ENCODE data around the gene VAV3.

Gene VAV3

GRCh38 chr1:107940701-107941100 lies 24.3 kb downstream of the VAV3 start:
- TF ChIP-seq, protein P1, sequence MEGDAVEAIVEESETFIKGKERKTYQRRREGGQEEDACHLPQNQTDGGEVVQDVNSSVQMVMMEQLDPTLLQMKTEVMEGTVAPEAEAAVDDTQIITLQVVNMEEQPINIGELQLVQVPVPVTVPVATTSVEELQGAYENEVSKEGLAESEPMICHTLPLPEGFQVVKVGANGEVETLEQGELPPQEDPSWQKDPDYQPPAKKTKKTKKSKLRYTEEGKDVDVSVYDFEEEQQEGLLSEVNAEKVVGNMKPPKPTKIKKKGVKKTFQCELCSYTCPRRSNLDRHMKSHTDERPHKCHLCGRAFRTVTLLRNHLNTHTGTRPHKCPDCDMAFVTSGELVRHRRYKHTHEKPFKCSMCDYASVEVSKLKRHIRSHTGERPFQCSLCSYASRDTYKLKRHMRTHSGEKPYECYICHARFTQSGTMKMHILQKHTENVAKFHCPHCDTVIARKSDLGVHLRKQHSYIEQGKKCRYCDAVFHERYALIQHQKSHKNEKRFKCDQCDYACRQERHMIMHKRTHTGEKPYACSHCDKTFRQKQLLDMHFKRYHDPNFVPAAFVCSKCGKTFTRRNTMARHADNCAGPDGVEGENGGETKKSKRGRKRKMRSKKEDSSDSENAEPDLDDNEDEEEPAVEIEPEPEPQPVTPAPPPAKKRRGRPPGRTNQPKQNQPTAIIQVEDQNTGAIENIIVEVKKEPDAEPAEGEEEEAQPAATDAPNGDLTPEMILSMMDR (IDR thresholded peaks at IDR 0.05; ENCODE audit: insufficient read depth, low read depth, low read length, missing control alignments) = no peak
- no peak for DNase-seq (ENCODE audit: low read depth)
- H3K4me3 ChIP-seq (ENCODE audit: low read length) = no peak overlapping the region

- TF ChIP-seq, protein P1 (IDR thresholded peaks at IDR 0.05; ENCODE audit: insufficient read depth, low read depth, low read length, missing control alignments) = no peak
- no peak for DNase-seq (ENCODE audit: low read depth)
- H3K4me3 ChIP-seq (ENCODE audit: low read length) = no peak overlapping the region
Observed at GRCh38 chr1:107940017-107940577, 24.9 kb downstream of the VAV3 start.

GRCh38 chr1:107939256-107939655 lies 25.7 kb downstream of the VAV3 start:
- TF ChIP-seq, protein P1 (IDR thresholded peaks at IDR 0.05; ENCODE audit: insufficient read depth, low read depth, low read length, missing control alignments) = no peak
- DNase-seq (ENCODE audit: low read depth) = no peak
- H3K4me3 ChIP-seq (ENCODE audit: low read length) = no peak overlapping the region

DNA sequence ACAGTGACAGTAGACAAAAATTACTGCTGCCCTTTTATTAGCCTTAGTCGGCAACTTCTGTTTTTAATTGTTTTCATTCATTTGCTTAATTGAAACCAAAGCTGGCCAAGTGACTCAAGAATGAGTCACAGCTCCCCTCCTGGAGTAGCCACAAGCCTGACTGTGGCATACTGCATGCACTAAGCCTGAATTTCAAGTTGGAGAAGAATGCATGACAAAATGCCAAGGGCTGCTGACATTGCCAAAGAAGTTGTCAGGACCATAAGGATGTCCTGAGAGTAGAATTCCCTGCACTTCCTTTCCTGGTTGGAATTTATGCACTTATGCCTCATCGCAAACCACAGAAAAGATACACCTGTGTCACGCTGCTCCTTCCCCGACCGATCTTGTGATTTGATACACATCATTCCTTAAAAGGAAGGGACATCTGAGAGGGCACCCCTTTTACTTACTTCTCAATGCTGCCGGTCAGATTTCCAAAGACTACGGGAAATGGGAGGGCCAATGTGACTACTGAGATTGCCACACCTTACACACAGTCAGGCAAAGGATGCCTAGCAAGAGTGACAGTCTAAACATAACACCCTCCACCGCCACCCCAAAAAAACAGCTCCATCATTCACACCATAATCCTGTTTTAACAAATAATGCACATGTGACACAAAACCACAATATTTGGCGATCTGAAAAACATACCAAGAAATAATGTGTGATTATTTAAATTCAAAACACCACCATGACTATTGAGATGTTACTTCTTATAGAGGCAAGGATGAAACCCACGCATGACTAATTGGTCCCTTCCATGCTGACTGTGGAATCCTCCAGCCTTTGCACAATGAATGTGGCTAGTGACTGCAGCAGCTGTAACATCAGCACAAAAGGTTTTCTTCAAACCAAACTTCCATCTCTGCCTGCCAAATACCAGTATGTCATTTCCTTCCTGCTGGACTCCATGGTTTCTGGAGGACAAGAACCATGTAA lies 28.2 kb downstream of the VAV3 start:
- no peak overlapping the region for H3K4me3 ChIP-seq (ENCODE audit: low read length)
- TF ChIP-seq, protein P1 (IDR thresholded peaks at IDR 0.05; ENCODE audit: insufficient read depth, low read depth, low read length, missing control alignments) = no peak
- DNase-seq (ENCODE audit: low read depth) = peak; percentile 97

- TF ChIP-seq, protein P1 (IDR thresholded peaks at IDR 0.05; ENCODE audit: insufficient read depth, low read depth, low read length, missing control alignments) = no peak
- DNase-seq (ENCODE audit: low read depth) = peak; percentile 20
- no peak overlapping the region for H3K4me3 ChIP-seq (ENCODE audit: low read length)
Observed at GRCh38 chr1:107935396-107936064, 29.4 kb downstream of the VAV3 start.

DNA sequence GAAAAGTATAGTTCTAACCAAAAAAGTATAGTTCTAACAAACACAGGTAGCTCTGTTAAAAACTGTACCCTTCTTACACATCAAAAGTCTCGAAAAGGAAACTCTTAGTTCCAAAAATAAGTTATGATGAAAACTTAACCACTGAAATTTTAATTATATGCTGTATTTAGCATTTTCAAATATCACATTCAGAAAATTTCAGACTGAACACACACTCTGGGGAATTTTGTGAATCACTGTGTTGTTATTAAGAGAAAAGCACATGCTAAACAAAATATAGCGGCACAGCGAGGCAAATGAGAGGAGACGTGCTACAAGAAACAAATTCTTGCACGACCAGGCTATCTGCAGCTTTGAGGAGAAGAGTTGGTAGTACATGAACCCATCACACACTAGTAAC lies 30.4 kb downstream of the VAV3 start:
- TF ChIP-seq, protein P1 (IDR thresholded peaks at IDR 0.05; ENCODE audit: insufficient read depth, low read depth, low read length, missing control alignments) = no peak
- DNase-seq (ENCODE audit: low read depth) = no peak
- H3K4me3 ChIP-seq (ENCODE audit: low read length) = no peak overlapping the region

All from epithelial cell of esophagus (primary cell).